ENCODE data around the gene SAMHD1. TPM values are rescaled to one million over a fixed set of nuclear protein-coding genes. Genes with fewer than 3 reads are reported as not detected.

Gene SAMHD1
- total and polyA plus RNA-seq, 2 of the 13 experiments (the other 11 are each of a cell fraction or from before 2014, with no cell fraction given), result 16.9 to 43.5 TPM

GRCh38 chr20:36871640-36872570 lies 79.6 kb downstream of the SAMHD1 start (continued):
- TF ChIP-seq BCLAF1 (IDR thresholded peaks at IDR 0.05) (no peak), ZSCAN30 (CRISPR knock-in tag; IDR thresholded peaks at IDR 0.05) (no peak), CREB1 (IDR thresholded peaks at IDR 0.05) (no peak), CREB1 (CRISPR knock-in tag; IDR thresholded peaks at IDR 0.05) (no peak), SNAPC5 (CRISPR knock-in tag; IDR thresholded peaks at IDR 0.05; ENCODE audit: borderline replicate concordance) (no peak), MED8 (CRISPR knock-in tag; IDR thresholded peaks at IDR 0.05; ENCODE audit: insufficient replicate concordance) (no peak), ZSCAN5A (CRISPR knock-in tag; IDR thresholded peaks at IDR 0.05; ENCODE audit: borderline replicate concordance) (no peak), ATAD3A (CRISPR knock-in tag; IDR thresholded peaks at IDR 0.05) (no peak), ZNF44 (CRISPR knock-in tag; IDR thresholded peaks at IDR 0.05) (0 out of 2 replicates have a peak, but pooled peaks have one; percentile 62), ARNT2 (CRISPR knock-in tag; IDR thresholded peaks at IDR 0.05; ENCODE audit: low read depth) (no peak), PHF21A (CRISPR knock-in tag; IDR thresholded peaks at IDR 0.05) (peak; percentile 91), NFIC (IDR thresholded peaks at IDR 0.05; ENCODE audit: low read length) (no peak), ZNF691 (CRISPR knock-in tag; IDR thresholded peaks at IDR 0.05; ENCODE audit: borderline replicate concordance, low read depth) (no peak), ETS1 (CRISPR knock-in tag; IDR thresholded peaks at IDR 0.05) (no peak), MBD4 (IDR thresholded peaks at IDR 0.05; ENCODE audit: borderline replicate concordance, low read length) (no peak), ZNF878 (CRISPR knock-in tag; IDR thresholded peaks at IDR 0.05) (peak; percentile 66; the same call in 1 of the 2 replicates), ZNF446 (CRISPR knock-in tag; IDR thresholded peaks at IDR 0.05) (no peak), TBX2 (CRISPR knock-in tag; IDR thresholded peaks at IDR 0.05; ENCODE audit: borderline replicate concordance) (peak; percentile 92; the same call in 1 of the 2 replicates), ZNF230 (CRISPR knock-in tag; IDR thresholded peaks at IDR 0.05) (no peak), XRCC5 (optimal IDR thresholded peaks at IDR 0.05; ENCODE audit: low read length) (peak; percentile 81), ZBTB37 (CRISPR knock-in tag; IDR thresholded peaks at IDR 0.05) (no peak)
